ELF-1 (cell line): ENCODE data around the gene TNFRSF1B.

Source experiments
- DNase-seq: peaks from one replicate; pipeline ENCODE4 v3.0.0-alpha.2; 2016; ENCODE audit warnings: low read depth, low spot score

The TNFRSF1B gene

DNA sequence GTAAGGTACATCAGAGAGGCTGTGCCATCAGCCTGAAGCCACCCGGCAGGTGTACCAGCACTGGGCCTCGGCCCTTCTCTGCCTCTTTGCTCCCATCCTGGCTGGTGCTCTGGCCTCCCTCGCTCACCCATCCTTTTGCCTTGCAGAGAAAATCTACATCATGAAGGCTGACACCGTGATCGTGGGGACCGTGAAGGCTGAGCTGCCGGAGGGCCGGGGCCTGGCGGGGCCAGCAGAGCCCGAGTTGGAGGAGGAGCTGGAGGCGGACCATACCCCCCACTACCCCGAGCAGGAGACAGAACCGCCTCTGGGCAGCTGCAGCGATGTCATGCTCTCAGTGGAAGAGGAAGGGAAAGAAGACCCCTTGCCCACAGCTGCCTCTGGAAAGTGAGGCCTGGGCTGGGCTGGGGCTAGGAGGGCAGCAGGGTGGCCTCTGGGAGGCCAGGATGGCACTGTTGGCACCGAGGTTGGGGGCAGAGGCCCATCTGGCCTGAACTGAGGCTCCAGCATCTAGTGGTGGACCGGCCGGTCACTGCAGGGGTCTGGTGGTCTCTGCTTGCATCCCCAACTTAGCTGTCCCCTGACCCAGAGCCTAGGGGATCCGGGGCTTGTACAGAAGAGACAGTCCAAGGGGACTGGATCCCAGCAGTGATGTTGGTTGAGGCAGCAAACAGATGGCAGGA, 24.5 kb upstream of the TNFRSF1B start:
- peak; percentile 40 for DNase-seq

DNA sequence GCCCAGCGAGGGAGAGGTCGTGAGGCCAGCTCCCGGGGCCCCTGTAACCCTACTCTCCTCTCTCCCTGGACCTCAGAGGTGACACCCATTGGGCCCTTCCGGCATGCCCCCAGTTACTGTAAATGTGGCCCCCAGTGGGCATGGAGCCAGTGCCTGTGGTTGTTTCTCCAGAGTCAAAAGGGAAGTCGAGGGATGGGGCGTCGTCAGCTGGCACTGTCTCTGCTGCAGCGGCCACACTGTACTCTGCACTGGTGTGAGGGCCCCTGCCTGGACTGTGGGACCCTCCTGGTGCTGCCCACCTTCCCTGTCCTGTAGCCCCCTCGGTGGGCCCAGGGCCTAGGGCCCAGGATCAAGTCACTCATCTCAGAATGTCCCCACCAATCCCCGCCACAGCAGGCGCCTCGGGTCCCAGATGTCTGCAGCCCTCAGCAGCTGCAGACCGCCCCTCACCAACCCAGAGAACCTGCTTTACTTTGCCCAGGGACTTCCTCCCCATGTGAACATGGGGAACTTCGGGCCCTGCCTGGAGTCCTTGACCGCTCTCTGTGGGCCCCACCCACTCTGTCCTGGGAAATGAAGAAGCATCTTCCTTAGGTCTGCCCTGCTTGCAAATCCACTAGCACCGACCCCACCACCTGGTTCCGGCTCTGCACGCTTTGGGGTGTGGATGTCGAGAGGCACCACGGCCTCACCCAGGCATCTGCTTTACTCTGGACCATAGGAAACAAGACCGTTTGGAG, 23.7 kb upstream of the TNFRSF1B start:
- no peak for DNase-seq

- peak; percentile 81 for DNase-seq
These were observed 23.1 kb upstream of the TNFRSF1B start for GRCh38 chr1:12143631-12144155.

- DNase-seq: peak; percentile 79
These were observed 22.6 kb upstream of the TNFRSF1B start for GRCh38 chr1:12144236-12144635.

DNA sequence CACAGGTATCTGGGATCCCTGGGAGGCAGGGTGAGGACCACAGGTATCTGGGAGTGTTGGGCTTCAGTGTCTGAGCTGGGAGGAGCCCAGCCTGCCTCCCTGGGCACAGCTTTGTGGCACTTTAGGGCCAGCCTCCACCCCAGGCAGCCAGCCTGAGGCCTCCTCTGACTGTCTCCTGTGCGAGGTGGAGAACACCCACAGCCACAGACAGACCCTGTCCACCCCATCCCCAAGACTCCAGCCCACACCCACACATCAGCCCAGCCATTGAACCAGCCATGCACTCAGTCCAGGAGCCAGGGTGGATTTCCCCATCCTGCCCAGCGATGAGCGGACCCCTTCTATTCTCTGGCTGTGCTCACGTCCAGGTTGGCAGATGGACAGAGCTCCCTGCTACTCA, 21.8 kb upstream of the TNFRSF1B start:
- no peak for DNase-seq

GRCh38 chr1:12145616-12146342, 21.0 kb upstream of the TNFRSF1B start:
- no peak for DNase-seq

- DNase-seq: no peak
These were observed 20.3 kb upstream of the TNFRSF1B start for GRCh38 chr1:12146343-12147112.

GRCh38 chr1:12147201-12147701, 19.5 kb upstream of the TNFRSF1B start:
- peak; percentile 50 for DNase-seq

GRCh38 chr1:12148160-12148957, 18.4 kb upstream of the TNFRSF1B start:
- DNase-seq: no peak

GRCh38 chr1:12148958-12149790, 17.6 kb upstream of the TNFRSF1B start:
- DNase-seq: no peak

GRCh38 chr1:12149791-12150175, 17.0 kb upstream of the TNFRSF1B start:
- DNase-seq: no peak

DNA sequence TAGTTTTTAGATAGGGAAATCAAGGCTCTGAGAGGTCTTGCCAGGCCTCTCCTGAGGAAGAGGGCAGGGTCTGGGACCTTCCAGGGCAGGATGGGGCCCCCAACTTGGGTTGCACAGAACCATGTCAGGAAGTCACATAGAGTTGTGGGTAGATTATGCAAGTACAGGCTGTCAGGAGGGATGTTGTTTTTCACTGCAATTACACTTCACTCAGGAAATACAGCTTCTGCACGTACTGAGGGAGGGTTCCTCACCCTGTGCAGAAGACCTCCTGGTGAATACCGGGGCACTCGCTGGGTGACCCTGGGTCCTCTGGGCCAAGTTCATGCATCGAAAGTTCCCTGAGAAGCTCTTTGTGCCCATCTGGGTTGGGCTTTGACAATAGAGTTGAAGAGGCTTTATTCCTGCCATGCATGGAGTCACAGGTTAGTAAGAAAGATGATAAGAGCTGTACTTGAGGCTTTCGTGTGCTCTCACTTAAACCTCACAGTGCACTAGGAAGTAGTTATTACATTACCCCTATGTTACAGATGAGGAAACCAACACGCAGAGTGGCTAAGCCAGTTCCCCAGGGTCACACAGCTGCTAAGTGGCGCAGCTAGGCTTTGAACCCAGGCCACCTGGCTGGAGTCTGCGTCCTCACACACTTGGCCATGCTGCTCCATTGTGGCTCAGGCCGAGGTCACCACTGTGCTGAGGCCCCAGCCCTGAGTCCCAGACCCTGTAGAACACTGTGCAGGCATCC, 16.2 kb upstream of the TNFRSF1B start:
- DNase-seq: no peak

GRCh38 chr1:12151465-12151864, 15.3 kb upstream of the TNFRSF1B start:
- DNase-seq: no peak

DNA sequence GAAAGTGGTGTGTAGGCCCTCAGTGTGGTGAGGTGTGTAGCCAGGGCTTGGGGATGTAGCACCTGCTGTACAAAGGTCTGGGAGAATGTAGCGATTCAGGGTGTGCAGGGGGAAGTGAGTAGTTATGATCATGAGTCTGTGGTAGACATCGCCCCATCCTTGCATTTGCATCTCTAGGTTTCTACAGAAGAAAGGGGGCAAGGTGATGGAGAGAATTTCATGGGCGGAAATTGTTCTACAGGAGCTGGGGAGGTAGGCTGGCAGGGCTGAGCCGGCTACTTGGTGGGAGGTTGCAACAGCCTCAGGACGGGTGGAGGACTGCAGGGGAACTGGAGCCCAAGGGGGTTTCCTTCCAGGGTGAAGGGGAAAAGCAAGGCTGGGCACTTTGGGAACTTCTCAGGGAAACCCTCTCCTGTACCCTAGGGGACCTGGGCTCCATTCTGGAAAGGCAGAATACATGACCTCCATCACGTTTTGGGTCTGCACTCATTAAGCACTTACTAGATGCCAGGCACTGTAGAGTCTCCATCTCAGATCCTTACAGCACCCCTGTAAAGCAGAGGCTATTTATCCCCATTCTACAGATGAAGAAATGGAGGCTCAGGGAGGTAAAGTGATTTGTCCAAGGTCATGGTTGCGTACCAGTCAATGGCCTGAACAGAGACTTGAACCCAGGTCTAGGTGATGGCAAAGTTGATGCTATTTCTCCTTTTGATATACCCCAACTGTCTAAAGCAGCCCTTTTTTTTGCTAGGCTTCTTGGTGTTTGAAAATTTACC, 14.5 kb upstream of the TNFRSF1B start:
- no peak for DNase-seq

DNA sequence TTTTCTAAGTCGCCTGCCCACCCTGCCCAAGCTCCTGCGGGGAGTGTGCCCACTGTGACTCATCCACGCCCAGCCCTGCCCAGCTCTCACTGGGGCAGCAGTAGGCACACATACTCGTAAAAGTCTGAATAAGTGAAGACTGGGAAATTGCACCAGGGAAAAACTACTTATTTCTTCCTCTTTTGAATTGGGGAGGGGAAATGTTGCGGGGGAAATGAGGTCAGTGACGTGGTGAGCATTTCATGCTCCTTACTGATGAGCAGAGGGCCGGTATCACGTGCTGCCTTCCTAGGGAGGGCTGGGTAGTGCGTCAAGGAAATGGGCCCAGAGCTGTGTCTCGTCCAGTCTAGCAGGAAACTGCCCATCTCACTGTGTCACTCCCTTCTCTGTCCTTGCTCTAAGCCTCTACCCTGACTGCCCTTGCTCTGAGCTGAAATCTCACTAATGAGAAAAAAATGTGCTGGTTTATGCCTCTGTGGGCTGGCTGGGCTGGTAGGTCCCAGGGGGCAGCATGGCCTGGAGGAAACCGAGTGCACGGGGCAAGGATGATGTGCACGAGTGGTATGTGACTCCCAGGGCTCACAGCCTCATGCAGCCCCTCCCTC, 13.5 kb upstream of the TNFRSF1B start:
- DNase-seq: no peak

DNA sequence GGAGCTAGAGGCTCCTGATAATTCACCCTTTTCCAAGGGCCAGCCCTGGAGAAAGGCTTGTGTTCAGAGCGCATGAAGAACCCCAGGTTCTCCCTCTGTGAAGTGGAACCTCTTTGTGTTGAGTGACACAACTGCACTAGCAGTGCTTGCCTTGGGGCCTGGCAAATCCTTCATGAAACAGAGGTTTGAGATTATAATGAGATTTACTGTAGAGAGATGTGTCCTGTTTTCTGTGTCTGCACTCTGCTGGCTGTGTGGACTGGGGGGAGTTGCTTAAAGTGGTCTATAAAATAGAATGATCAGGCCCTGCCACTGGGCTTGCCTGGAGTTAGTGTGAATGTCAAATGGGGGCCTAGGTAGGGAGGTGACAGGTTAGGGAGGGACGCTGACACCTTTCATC, 11.5 kb upstream of the TNFRSF1B start:
- DNase-seq: no peak

DNA sequence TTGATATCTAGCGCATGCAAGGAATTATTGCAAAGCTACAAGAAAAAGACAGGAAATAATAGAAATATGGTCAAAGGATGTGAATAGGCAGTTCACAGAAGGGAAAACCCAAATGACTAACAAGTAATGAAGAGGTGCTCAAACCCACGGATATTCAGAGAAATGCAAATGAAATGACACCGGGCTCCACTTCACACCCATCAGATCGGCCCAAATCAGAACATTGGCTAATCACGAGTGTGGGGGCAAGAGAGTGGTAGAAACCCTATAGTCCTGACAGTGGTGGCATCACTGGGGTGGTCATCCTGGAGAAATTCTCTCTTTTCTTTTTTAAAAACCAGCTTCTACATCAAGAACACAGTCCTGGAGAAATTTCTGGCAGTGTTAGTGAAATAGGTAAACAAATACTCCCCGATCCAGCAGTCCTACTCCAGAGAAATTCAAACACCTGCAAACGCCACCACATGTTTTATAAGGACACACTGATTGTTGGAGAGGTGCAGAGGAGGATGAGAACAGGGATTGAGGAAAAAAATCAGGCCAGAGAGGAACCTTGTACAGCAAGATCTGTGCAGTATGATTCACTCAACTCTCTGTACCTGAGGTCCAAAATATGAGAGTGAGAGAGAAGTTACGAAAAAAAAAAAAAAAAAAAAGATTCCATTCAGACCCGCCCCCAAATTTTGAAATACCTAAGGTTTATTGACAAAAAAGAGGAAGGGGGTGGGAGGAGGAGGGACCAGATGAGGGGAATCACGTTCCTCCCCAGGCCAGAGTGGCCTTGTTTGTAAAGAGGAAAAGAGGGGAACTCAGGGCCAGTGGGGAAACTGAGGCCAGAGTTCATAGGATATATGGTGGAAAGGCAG, 9.2 kb upstream of the TNFRSF1B start:
- no peak for DNase-seq
